HG03469 (cell line): Measurements from ENCODE around the gene MSRB1.
"Not testable (repeated sequence)": the region's sequence is repeated elsewhere in the genome, so short reads cannot be mapped to it uniquely, and the experiment has no call there.

Source experiments
- ATAC-seq: cut with Tn5 transposase; IDR thresholded peaks from one replicate; pipeline ENCODE4 v1.9.1; 2021; ENCODE audit warnings: mild to moderate bottlenecking, moderate library complexity, moderate number of reproducible peaks; ENCODE audit not compliant: unreplicated experiment

Gene MSRB1

GRCh38 chr16:1941162-1942046, 1.6 kb downstream of the MSRB1 start:
- no peak for ATAC-seq

GRCh38 chr16:1940273-1941161, 2.5 kb downstream of the MSRB1 start:
- ATAC-seq = no peak

GRCh38 chr16:1939833-1940232, 3.2 kb downstream of the MSRB1 start:
- not testable (repeated sequence) for ATAC-seq

GRCh38 chr16:1938910-1939309, 4.1 kb downstream of the MSRB1 start:
- ATAC-seq = no peak

GRCh38 chr16:1938316-1938715, 4.7 kb downstream of the MSRB1 start:
- no peak for ATAC-seq

- no peak for ATAC-seq
Measured at GRCh38 chr16:1936945-1937479, 6.0 kb downstream of the MSRB1 start.

GRCh38 chr16:1933097-1933661, 9.8 kb downstream of the MSRB1 start:
- no peak for ATAC-seq

GRCh38 chr16:1932050-1933028, 10.7 kb downstream of the MSRB1 start:
- no peak for ATAC-seq

- ATAC-seq = no peak
Measured at GRCh38 chr16:1930338-1930720, 12.7 kb downstream of the MSRB1 start.

- ATAC-seq = peak; percentile 78
Measured at GRCh38 chr16:1929578-1930337, 13.2 kb downstream of the MSRB1 start.

- no peak for ATAC-seq
Measured at GRCh38 chr16:1929105-1929504, 13.9 kb downstream of the MSRB1 start.

GRCh38 chr16:1926271-1926670, 16.7 kb downstream of the MSRB1 start:
- no peak for ATAC-seq

GRCh38 chr16:1924095-1924494, 18.9 kb downstream of the MSRB1 start:
- ATAC-seq = no peak

GRCh38 chr16:1923299-1924034, 19.5 kb downstream of the MSRB1 start:
- ATAC-seq = no peak

- ATAC-seq = no peak
Measured at GRCh38 chr16:1922357-1922756, 20.6 kb downstream of the MSRB1 start.

GRCh38 chr16:1920727-1921171, 22.2 kb downstream of the MSRB1 start:
- ATAC-seq = no peak

- not testable (repeated sequence) for ATAC-seq
Measured at GRCh38 chr16:1920122-1920521, 22.9 kb downstream of the MSRB1 start.

GRCh38 chr16:1919327-1919998, 23.5 kb downstream of the MSRB1 start:
- ATAC-seq = no peak
